GM12891 (cell line): ENCODE measurements around the gene TRPT1.
A peak's percentile ranks its signal among the peaks of the same experiment; 100 is the strongest.

Experiments
- DNase-seq: peaks from one replicate; pipeline ENCODE4 v3.0.0; 2011; ENCODE audit warnings: low spot score; ENCODE audit not compliant: insufficient read length
- FAIRE-seq: peaks from 2 replicates; lab custom pipeline; 2011; peaks lifted over from hg19 to GRCh38; lab: Jason Lieb, UNC
- PAX5 ChIP-seq: IDR thresholded peaks from 2 replicates; pipeline ENCODE4 v1.6.1; 2011; ENCODE audit warnings: low read length, moderate library complexity, mild to moderate bottlenecking; ENCODE audit not compliant: insufficient read depth, severe bottlenecking
- POLR2A ChIP-seq: IDR thresholded peaks from 2 replicates; pipeline ENCODE4 v1.6.1; 2011; ENCODE audit warnings: low read depth, low read length, control low read depth
- POLR2AphosphoS5 ChIP-seq: IDR thresholded peaks from 2 replicates; pipeline ENCODE4 v1.6.1; 2011; ENCODE audit warnings: low read depth, low read length, control low read depth
- POU2F2 ChIP-seq: IDR thresholded peaks from 2 replicates; pipeline ENCODE4 v1.6.1; 2011; ENCODE audit warnings: low read depth, mild to moderate bottlenecking, control low read depth, low read length, moderate library complexity
- SPI1 ChIP-seq: IDR thresholded peaks from 2 replicates; pipeline ENCODE4 v1.6.1; 2011; ENCODE audit warnings: low read depth, low read length, control low read depth
- TAF1 ChIP-seq: IDR thresholded peaks from 2 replicates; pipeline ENCODE4 v1.6.1; 2011; ENCODE audit warnings: low read depth, low read length, control low read depth

TRPT1 gene

GRCh38 chr11:64230985-64231365 is 5.0 kb upstream of the TRPT1 start:
- FAIRE-seq: peak; percentile 70
- TF ChIP-seq POLR2A (no peak), POLR2AphosphoS5 (no peak), PAX5 (no peak), TAF1 (no peak), POU2F2 (no peak), SPI1 (no peak)
- DNase-seq: no peak

GRCh38 chr11:64230171-64230984 is 4.4 kb upstream of the TRPT1 start, which contains the start of gene DNAJC4:
TSS of gene DNAJC4 (plus strand) at chr11:64230548. CDS start at chr11:64230855, 307 bp downstream.
- FAIRE-seq (peak; percentile 93), DNase-seq (peak; percentile 84)
- TF ChIP-seq PAX5 (no peak), SPI1 (0 out of 2 replicates have a peak, but pooled peaks have one; percentile 9), POLR2AphosphoS5 (peak; percentile 49; the same call in 1 of the 2 replicates), POU2F2 (no peak), TAF1 (0 out of 2 replicates have a peak, but pooled peaks have one; percentile 5), POLR2A (peak; percentile 60; the same call in 1 of the 2 replicates)

GRCh38 chr11:64229744-64230170 is 3.8 kb upstream of the TRPT1 start:
- no peak for TF ChIP-seq SPI1
- TF ChIP-seq POLR2AphosphoS5: no peak
- TF ChIP-seq PAX5: no peak
- no peak for TF ChIP-seq POLR2A
- no peak for TF ChIP-seq POU2F2
- TF ChIP-seq TAF1: no peak
- no peak for DNase-seq
- FAIRE-seq: no peak

GRCh38 chr11:64229090-64229743 is 3.2 kb upstream of the TRPT1 start:
- no peak for FAIRE-seq
- no peak for TF ChIP-seq POLR2A
- no peak for TF ChIP-seq PAX5
- TF ChIP-seq SPI1: no peak
- TF ChIP-seq TAF1: no peak
- TF ChIP-seq POU2F2: no peak
- TF ChIP-seq POLR2AphosphoS5: no peak
- no peak for DNase-seq

GRCh38 chr11:64227405-64227956 is 1.5 kb upstream of the TRPT1 start:
- DNase-seq (no peak), FAIRE-seq (no peak)
- TF ChIP-seq SPI1: no peak
- TF ChIP-seq TAF1: no peak
- no peak for TF ChIP-seq PAX5
- TF ChIP-seq POLR2A: no peak
- no peak for TF ChIP-seq POLR2AphosphoS5
- TF ChIP-seq POU2F2: no peak

- TF ChIP-seq SPI1 (0 out of 2 replicates have a peak, but pooled peaks have one; percentile 5), POU2F2 (no peak), POLR2A (peak; percentile 54; the same call in 1 of the 2 replicates), POLR2AphosphoS5 (peak; percentile 57; the same call in 1 of the 2 replicates), TAF1 (0 out of 2 replicates have a peak, but pooled peaks have one; percentile 31)
- FAIRE-seq (peak; percentile 90), DNase-seq (no peak)
Measured at GRCh38 chr11:64226507-64227051, 593 bp upstream of the TRPT1 start.

- TF ChIP-seq SPI1 (0 out of 2 replicates have a peak, but pooled peaks have one; percentile 28), POLR2AphosphoS5 (0 out of 2 replicates have a peak, but pooled peaks have one; percentile 15), PAX5 (no peak), POU2F2 (no peak), TAF1 (no peak), POLR2A (no peak; the same call in 1 of the 2 replicates)
- FAIRE-seq: peak; percentile 20
- DNase-seq: peak; percentile 30
Measured at GRCh38 chr11:64224891-64225607, 937 bp downstream of the TRPT1 start.

- FAIRE-seq: no peak
- DNase-seq: no peak
- TF ChIP-seq POLR2A (0 out of 2 replicates have a peak, but pooled peaks have one; percentile 25), POLR2AphosphoS5 (peak; percentile 80; the same call in 1 of the 2 replicates), POU2F2 (no peak)
Measured at GRCh38 chr11:64224151-64224890, 1.7 kb downstream of the TRPT1 start.
